HG02610 (cell line): ENCODE results near the gene SOWAHC.

Experiments used
- ATAC-seq: cut with Tn5 transposase; IDR thresholded peaks from one replicate; pipeline ENCODE4 v1.9.1; 2021; ENCODE audit warnings: mild to moderate bottlenecking, moderate library complexity; ENCODE audit not compliant: unreplicated experiment

The SOWAHC gene

GRCh38 chr2:109644571-109645275 lies 30.6 kb downstream of the SOWAHC start:
- ATAC-seq, result no peak

GRCh38 chr2:109645412-109646184 lies 31.4 kb downstream of the SOWAHC start:
- no peak for ATAC-seq

GRCh38 chr2:109646961-109647360 lies 32.8 kb downstream of the SOWAHC start:
- no peak for ATAC-seq

GRCh38 chr2:109647636-109648035 lies 33.5 kb downstream of the SOWAHC start:
- ATAC-seq, result no peak

GRCh38 chr2:109648041-109648527 lies 33.9 kb downstream of the SOWAHC start:
- no peak for ATAC-seq

GRCh38 chr2:109649736-109650695 lies 35.9 kb downstream of the SOWAHC start:
- ATAC-seq, result no peak

GRCh38 chr2:109654326-109655050 lies 40.3 kb downstream of the SOWAHC start:
- ATAC-seq, result no peak

- ATAC-seq, result no peak
Measured at GRCh38 chr2:109655287-109655686, 41.1 kb downstream of the SOWAHC start.

- no peak for ATAC-seq
Measured at GRCh38 chr2:109659396-109660045, 45.4 kb downstream of the SOWAHC start.

GRCh38 chr2:109660046-109660860 lies 46.1 kb downstream of the SOWAHC start:
- ATAC-seq, result no peak

GRCh38 chr2:109662889-109663288 lies 48.7 kb downstream of the SOWAHC start:
- no peak for ATAC-seq

GRCh38 chr2:109663721-109664120 lies 49.6 kb downstream of the SOWAHC start:
- ATAC-seq, result no peak

- ATAC-seq, result no peak
Measured at GRCh38 chr2:109666466-109666865, 52.3 kb downstream of the SOWAHC start.
